Thoracic aorta (tissue), 2 donors: Measurements from ENCODE around the gene CEP250. TPM values are rescaled to one million over a fixed set of nuclear protein-coding genes. Genes with fewer than 3 reads are reported as not detected.

Source experiments
- ATAC-seq: fragments of 150-250 bp; one replicate; pipeline ENCODE4 v1.8.0; 2017; ENCODE audit warnings: low read depth; ENCODE audit not compliant: insufficient number of reproducible peaks, low FRiP score
- DNase-seq: peaks from one replicate; pipeline ENCODE4 v3.0.0-alpha.2; 2020; ENCODE audit warnings: low spot score
- H3K27ac ChIP-seq, 2 donors: fragments of 200-600 bp; sonication (generic); 1 replicate in 1 of 2; 2 replicates in 1 of 2; pipeline ENCODE4 v1.5.1; 2016; ENCODE audit warnings: mild to moderate bottlenecking in 2 of 2, moderate library complexity in 2 of 2
- H3K27me3 ChIP-seq: fragments of 200-600 bp; sonication (generic); replicated peaks from 2 replicates; pipeline ENCODE4 v1.6.0; 2016; ENCODE audit warnings: mild to moderate bottlenecking; ENCODE audit not compliant: insufficient read depth
- H3K36me3 ChIP-seq: fragments of 200-600 bp; sonication (generic); one replicate; pipeline ENCODE4 v1.5.1; 2016
- H3K4me1 ChIP-seq, 2 donors: fragments of 200-600 bp; sonication (generic); 1 replicate in 1 of 2; 2 replicates in 1 of 2; pipeline versions ENCODE4 v1.5.1 to v1.6.0; 2016; ENCODE audit warnings: low read depth in 2 of 2, mild to moderate bottlenecking in 1 of 2; ENCODE audit not compliant: control insufficient read depth in 1 of 2
- H3K4me3 ChIP-seq: fragments of 200-600 bp; sonication (generic); 2 replicates; pipeline ENCODE4 v1.5.1; 2016; ENCODE audit warnings: mild to moderate bottlenecking
- H3K9me3 ChIP-seq: fragments of 200-600 bp; sonication (generic); 2 replicates; pipeline ENCODE4 v1.5.1; 2016
- CTCF ChIP-seq: fragments of 200-600 bp; sonication (generic); IDR thresholded peaks from one replicate; pipeline ENCODE4 v1.5.1; 2019; ENCODE audit warnings: antibody characterized with exemption
- total RNA-seq, 2 donors: library from RNA; depleted of rRNA; stranded (reverse); fragments of >200 nt; gene quantifications; one replicate each; pipeline versions ENCODE4 v1.1.0 to v1.2.3, GENCODE V29; 2016

Gene CEP250
- total RNA-seq, 2 donors from 2014 or later = 28.7 to 29.2 TPM

- Histone ChIP-seq H3K4me1 (no peaks in the 10 kb centered on the region), H3K4me3 (no peak overlapping the region), H3K27ac (no peak overlapping the region), H3K36me3 (no peaks in the 10 kb centered on the region), H3K9me3 (no peaks in the 10 kb centered on the region), H3K27me3 (no peaks in the 10 kb centered on the region)
- TF ChIP-seq CTCF = no peak
- no peak for ATAC-seq
- DNase-seq = no peak
These were observed 71.8 kb downstream of the CEP250 start for GRCh38 chr20:35527122-35527769.

- ATAC-seq (no peak), DNase-seq (no peak)
- Histone ChIP-seq H3K4me3 (no peak within 1 kb of the TSS), H3K27ac (no peak within 1 kb of the TSS), H3K27me3 (no peaks in the 10 kb centered on the region), H3K9me3 (no peaks in the 10 kb centered on the region), H3K36me3 (no peaks in the 10 kb centered on the region), H3K4me1 (no peaks in the 10 kb centered on the region)
- no peak for TF ChIP-seq CTCF
These were observed 74.2 kb downstream of the CEP250 start, which contains the start of gene C20orf173 for GRCh38 chr20:35529552-35529951. Gene C20orf173 (minus strand): TSS chr20:35529652. CDS start chr20:35529373, 279 bp downstream.

- ATAC-seq = no peak
- Histone ChIP-seq H3K36me3 (peaks cover 3% of the 10 kb centered on the region), H3K4me1 (peaks cover 6 to 10% of the 10 kb centered on the region in 2 donors), H3K9me3 (no peaks in the 10 kb centered on the region), H3K4me3 (no peak overlapping the region), H3K27ac (no peak overlapping the region), H3K27me3 (no peaks in the 10 kb centered on the region)
- DNase-seq = no peak
- no peak for TF ChIP-seq CTCF
These were observed 84.4 kb downstream of the CEP250 start for GRCh38 chr20:35539756-35540212.

- DNase-seq (no peak), ATAC-seq (no peak)
- Histone ChIP-seq H3K27me3 (no peaks in the 10 kb centered on the region), H3K27ac (no peak overlapping the region), H3K4me1 (peaks cover 6 to 10% of the 10 kb centered on the region in 2 donors), H3K36me3 (peaks cover 3% of the 10 kb centered on the region), H3K9me3 (no peaks in the 10 kb centered on the region), H3K4me3 (peak overlapping the region; percentile 89)
- TF ChIP-seq CTCF = no peak
These were observed 85.9 kb downstream of the CEP250 start for GRCh38 chr20:35541118-35541782.

GRCh38 chr20:35541783-35542662 is 86.6 kb downstream of the CEP250 start, which contains the start of gene ERGIC3:
Gene ERGIC3 (plus strand): TSS chr20:35542078. CDS start chr20:35542098, 20 bp downstream.
- ATAC-seq (peak; percentile 90), DNase-seq (peak; percentile 88)
- Histone ChIP-seq H3K27me3 (no peaks in the 10 kb centered on the region), H3K9me3 (no peaks in the 10 kb centered on the region), H3K4me3 (peak within 1 kb of the TSS; percentile 89), H3K36me3 (peaks cover 3% of the 10 kb centered on the region), H3K27ac (peak within 1 kb of the TSS in 1 of 2 donors; percentile 58), H3K4me1 (peaks cover 6 to 10% of the 10 kb centered on the region in 2 donors)
- no peak for TF ChIP-seq CTCF
